Activated CD4-positive, CD25-positive, alpha-beta regulatory T cell treated with anti-CD3 and anti-CD28 coated beads, Interleukin-2, amount 50 U/mL, for 24 hours (primary cell): ENCODE measurements around the gene CALHM6.
"Not testable (repeated sequence)": the region's sequence is repeated elsewhere in the genome, so short reads cannot be mapped to it uniquely, and the experiment has no call there.

Source experiments
- ATAC-seq, 2 donors: fragments of 150-1000 bp; cut with Tn5 transposase; one replicate each; pipeline ENCODE4 v1.10.0; 2021; ENCODE audit warnings: mild to moderate bottlenecking in 1 of 2, moderate library complexity in 1 of 2

CALHM6 gene

GRCh38 chr6:116482780-116483179 lies 21.6 kb downstream of the CALHM6 start:
- ATAC-seq = no peak

DNA sequence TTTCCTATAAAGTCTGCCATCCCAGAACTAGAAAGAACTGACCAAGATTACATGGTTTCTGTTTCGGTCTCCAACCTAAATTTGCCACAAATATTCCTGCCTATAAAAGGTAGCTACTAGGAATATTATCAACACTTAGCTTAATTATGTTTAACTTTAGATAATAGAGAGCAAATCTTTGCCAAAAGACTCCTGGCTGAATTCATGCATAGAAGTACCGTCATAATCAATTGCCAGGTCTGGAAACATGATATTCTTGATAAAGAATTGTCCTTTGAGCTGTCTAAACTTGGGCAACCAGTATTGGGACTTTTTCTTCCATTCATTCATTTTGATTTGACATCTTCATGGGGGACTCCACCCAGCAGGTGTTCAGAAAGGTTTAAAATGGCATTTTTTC lies 22.4 kb downstream of the CALHM6 start:
- no peak for ATAC-seq

GRCh38 chr6:116485559-116486184 lies 24.5 kb downstream of the CALHM6 start:
- ATAC-seq = no peak

DNA sequence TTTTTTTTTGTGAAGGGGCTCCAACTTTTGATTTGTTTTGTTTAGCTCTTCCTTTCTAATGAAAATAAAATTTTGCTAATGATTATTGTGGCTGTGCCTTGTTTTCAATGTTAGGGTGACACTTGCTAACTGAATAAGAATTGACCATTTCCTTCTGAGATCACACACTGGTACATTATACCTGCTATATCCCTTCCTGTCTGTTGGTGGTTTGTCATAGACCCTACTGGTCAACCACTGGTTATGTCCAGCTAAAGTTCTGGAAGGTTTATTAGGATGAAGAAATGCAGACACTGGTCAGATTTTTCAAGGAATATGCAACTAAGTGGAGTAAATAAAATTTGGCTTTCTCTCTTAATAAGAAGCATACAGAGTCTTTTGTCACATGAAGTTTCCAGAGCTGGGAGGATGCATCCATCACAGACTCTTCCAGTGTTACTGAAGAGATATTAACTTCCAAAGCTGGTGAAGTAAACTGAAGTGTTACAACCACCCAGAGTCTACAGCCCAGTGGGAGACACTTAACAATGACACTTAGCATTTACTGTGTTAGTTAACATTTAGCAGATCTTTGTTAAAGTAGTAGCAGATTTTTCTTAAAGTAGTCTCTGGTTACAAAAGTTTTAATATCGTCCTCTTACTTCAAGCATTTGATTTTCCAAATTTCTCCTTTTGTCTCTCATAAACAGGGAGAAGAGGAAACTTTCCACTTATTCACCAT lies 30.6 kb downstream of the CALHM6 start:
- no peak for ATAC-seq

GRCh38 chr6:116492331-116493067 lies 31.3 kb downstream of the CALHM6 start:
- ATAC-seq = no peak

- not testable (repeated sequence) for ATAC-seq
Observed at GRCh38 chr6:116495161-116495560, 34.0 kb downstream of the CALHM6 start.

DNA sequence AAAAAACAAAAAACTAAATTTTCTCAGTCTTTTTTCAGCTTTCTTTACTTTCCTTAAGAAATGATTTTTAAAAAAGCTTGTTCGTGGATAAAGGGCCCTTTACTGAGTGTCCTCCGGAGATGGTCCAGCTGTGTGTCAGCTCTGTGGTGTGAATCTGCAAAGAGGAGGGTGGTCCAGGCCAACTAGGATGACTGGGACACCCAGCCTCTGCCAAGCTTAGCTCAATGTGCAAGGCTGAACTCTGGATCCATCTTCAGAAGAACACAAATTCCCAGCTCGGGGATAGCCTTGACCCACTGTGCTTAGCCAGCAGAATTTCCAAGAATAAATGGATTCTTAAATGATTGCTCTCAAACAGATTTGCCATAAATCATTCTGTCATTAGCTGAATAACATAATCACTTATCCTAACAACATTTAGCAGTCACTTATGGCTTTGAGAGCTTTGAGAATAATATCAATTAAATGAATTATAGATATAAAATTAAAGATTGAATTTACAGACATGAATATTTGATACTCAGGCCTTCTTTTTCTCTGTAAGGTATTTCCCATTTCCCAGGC lies 36.0 kb downstream of the CALHM6 start:
- no peak for ATAC-seq

DNA sequence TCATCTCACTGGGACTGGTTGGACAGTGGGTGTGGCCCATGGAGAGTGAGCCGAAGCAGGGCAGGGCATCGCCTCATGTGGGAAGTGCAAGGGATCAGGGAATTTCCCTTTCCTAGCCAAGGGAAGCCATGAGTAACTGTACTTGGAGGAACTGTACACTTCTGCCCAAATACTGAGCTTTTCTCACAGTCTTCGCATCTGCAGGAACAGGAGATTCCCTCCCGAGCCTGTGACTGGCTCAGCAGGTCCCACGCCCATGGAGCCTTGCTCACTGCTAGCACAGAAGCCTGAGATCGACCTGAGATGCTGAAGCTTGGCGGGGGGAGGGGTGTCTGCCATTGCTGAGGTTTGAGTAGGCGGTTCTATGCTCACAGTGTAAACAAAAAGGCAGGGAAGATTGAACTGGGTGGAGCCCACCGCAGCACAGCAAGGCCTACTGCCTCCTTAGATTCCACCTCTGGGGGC lies 39.8 kb downstream of the CALHM6 start:
- no peak for ATAC-seq

DNA sequence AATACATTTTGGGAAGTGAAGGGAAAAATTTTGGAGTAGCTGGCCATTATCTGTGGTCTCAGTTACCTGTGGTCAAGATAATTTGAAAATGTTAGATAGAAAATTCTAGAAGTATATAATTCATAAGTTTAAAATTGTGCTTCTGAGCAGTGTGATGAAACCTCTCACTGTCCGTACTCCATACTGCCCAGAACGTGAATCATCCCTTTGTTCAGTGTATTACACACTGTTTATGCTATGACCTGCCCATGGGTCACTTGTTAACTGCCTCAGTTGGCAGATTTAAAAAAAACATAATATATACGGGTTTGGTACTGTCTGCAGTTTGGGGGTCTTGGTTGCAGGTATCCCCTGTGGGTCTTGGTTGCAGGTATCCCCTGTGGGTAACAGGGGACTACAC lies 46.1 kb downstream of the CALHM6 start:
- ATAC-seq = no peak

DNA sequence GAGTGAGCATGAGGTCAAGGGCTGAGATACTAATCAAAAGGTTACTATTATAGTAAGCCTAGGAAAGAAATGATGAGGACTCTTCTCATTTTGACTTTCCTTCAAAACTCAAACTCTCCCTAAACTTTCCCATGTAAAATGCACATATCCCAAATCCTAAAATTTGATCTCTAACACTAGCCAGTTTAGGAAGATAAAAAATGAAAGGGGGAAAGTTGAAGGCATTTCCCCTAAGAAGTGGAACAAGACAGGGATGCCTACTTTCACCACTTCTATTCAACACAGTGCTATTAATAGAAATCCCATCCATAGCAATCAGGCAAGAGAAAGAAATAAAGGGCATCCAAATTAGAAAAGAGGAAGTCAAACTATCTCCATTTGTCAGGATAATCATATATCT lies 47.4 kb downstream of the CALHM6 start:
- no peak for ATAC-seq

DNA sequence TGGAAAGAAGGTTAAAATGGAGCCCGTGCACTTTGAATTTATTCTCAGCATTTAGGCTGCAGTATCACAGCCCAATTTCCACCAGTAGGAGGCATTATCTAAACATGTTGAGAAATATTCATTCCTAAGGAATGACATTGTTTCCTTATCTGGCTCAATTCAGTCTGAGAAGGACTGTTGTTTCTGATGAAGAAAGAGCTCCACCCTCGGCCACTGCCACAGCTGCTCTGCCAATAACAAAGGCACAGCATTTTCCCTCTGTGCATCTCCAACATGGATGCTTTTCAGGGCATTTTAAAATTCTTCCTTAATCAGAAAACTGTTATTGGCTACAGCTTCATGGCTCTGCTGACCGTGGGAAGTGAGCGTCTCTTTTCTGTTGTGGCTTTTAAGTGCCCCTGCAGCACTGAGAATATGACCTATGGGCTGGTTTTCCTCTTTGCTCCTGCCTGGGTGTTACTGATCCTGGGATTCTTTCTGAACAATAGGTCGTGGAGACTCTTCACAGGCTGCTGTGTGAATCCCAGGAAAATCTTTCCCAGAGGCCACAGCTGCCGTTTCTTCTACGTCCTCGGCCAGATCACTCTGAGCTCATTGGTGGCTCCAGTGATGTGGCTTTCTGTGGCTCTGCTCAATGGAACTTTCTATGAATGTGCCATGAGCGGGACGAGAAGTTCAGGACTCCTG lies 50.4 kb downstream of the CALHM6 start, which contains the start of gene CALHM5:
Gene CALHM5, plus strand, starts transcription at position 216 of the 687 bp plus-strand sequence. Its CDS starts 58 bp downstream, at position 274.
- no peak for ATAC-seq

DNA sequence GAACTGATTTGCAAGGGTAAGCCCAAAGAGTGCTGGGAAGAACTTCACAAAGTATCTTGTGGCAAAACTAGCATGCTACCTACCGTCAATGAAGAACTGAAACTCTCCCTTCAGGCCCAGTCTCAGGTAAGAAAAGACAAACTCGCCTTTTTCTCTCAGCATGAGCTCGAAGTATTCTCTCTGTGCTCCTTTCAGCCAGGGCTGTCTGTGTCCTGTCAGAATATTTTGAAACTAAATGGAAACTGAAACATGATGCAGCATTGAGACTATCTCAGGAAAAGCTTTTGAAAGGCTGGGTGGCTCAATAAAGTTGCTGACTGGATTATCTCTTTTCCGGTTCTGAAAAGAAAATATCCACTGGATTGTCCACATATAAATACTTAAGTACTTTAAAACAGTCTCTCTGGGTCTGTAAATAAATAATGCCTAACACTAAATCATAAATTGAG lies 51.0 kb downstream of the CALHM6 start:
- ATAC-seq = no peak

DNA sequence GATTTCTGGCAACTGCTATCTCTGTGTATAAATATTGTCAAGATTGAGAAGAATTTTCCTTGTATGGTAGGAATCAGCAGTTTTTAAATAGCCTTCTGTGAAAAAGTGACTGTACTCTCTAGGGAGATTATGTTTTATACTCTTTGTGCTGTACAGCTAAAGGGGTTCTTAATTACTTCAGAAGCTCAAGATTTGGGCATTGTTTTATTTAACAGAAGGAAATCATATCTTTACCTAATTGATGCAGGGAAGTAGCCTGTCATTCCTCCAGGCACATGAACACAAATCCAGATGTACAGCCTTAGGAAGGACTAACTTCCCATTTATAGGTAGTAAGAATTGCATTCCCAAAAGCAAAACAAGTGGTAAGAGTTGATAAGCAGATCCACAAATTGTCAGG lies 51.6 kb downstream of the CALHM6 start:
- ATAC-seq = no peak
